ENCODE data around the gene XYLT1. TPM values are rescaled to one million over a fixed set of nuclear protein-coding genes. Genes with fewer than 3 reads are reported as not detected.
A peak's percentile ranks its signal among the peaks of the same experiment; 100 is the strongest.

The XYLT1 gene
- total RNA-seq, 1 experiment from 2014 or later = 7.5 TPM

- BruUV-seq (replicated peaks) = no TSS peak
- no peak for TF ChIP-seq CTCF (IDR thresholded peaks at IDR 0.05; ENCODE audit: unreplicated experiment)
- no peak overlapping the region for H3K27ac Mint-ChIP-seq (ENCODE audit: unreplicated experiment)
- H3K9me3 Mint-ChIP-seq (ENCODE audit: low read depth, unreplicated experiment) = peaks cover 3% of the 10 kb centered on the region
- H3K4me1 Mint-ChIP-seq (ENCODE audit: low read depth, unreplicated experiment) = no peaks in the 10 kb centered on the region
- no peak for DNase-seq
- CTCF ChIA-PET = no interaction called here
- intact Hi-C loops (cut with micrococcal nuclease; ENCODE audit: unreplicated experiment) = no loop called here
- H3K27me3 Mint-ChIP-seq (ENCODE audit: unreplicated experiment) = peaks cover 46% of the 10 kb centered on the region
- H3K4me3 Mint-ChIP-seq (ENCODE audit: low read depth, unreplicated experiment) = no peak overlapping the region
- no peaks in the 10 kb centered on the region for H3K36me3 Mint-ChIP-seq (ENCODE audit: insufficient read depth, unreplicated experiment)
Observed at GRCh38 chr16:17104654-17105053, 366.1 kb downstream of the XYLT1 start.

GRCh38 chr16:17103216-17103615, 367.5 kb downstream of the XYLT1 start:
- Mint-ChIP-seq H3K4me1 (ENCODE audit: low read depth, unreplicated experiment) (no peaks in the 10 kb centered on the region), H3K36me3 (ENCODE audit: insufficient read depth, unreplicated experiment) (no peaks in the 10 kb centered on the region), H3K4me3 (ENCODE audit: low read depth, unreplicated experiment) (no peak overlapping the region), H3K27me3 (ENCODE audit: unreplicated experiment) (peaks cover 46% of the 10 kb centered on the region), H3K9me3 (ENCODE audit: low read depth, unreplicated experiment) (peaks cover 3% of the 10 kb centered on the region), H3K27ac (ENCODE audit: unreplicated experiment) (no peak overlapping the region)
- no TSS peak for BruUV-seq (replicated peaks)
- TF ChIP-seq CTCF (IDR thresholded peaks at IDR 0.05; ENCODE audit: unreplicated experiment) = no peak
- intact Hi-C loops (cut with micrococcal nuclease; ENCODE audit: unreplicated experiment) = no loop called here
- DNase-seq = no peak
- CTCF ChIA-PET = no interaction called here

GRCh38 chr16:17101646-17102045, 369.1 kb downstream of the XYLT1 start:
- BruUV-seq (replicated peaks) = no TSS peak
- H3K9me3 Mint-ChIP-seq (ENCODE audit: low read depth, unreplicated experiment) = peaks cover 3% of the 10 kb centered on the region
- no peaks in the 10 kb centered on the region for H3K4me1 Mint-ChIP-seq (ENCODE audit: low read depth, unreplicated experiment)
- TF ChIP-seq CTCF (IDR thresholded peaks at IDR 0.05; ENCODE audit: unreplicated experiment) = no peak
- peaks cover 48% of the 10 kb centered on the region for H3K27me3 Mint-ChIP-seq (ENCODE audit: unreplicated experiment)
- H3K27ac Mint-ChIP-seq (ENCODE audit: unreplicated experiment) = no peak overlapping the region
- intact Hi-C loops (cut with micrococcal nuclease; ENCODE audit: unreplicated experiment) = no loop called here
- no peaks in the 10 kb centered on the region for H3K36me3 Mint-ChIP-seq (ENCODE audit: insufficient read depth, unreplicated experiment)
- peak; percentile 16 for DNase-seq
- no peak overlapping the region for H3K4me3 Mint-ChIP-seq (ENCODE audit: low read depth, unreplicated experiment)
- CTCF ChIA-PET = no interaction called here

GRCh38 chr16:17098685-17099084, 372.1 kb downstream of the XYLT1 start:
- no peak for DNase-seq
- no peak for TF ChIP-seq CTCF (IDR thresholded peaks at IDR 0.05; ENCODE audit: unreplicated experiment)
- no peak overlapping the region for H3K27ac Mint-ChIP-seq (ENCODE audit: unreplicated experiment)
- peaks cover 22% of the 10 kb centered on the region for H3K27me3 Mint-ChIP-seq (ENCODE audit: unreplicated experiment)
- no TSS peak for BruUV-seq (replicated peaks)
- H3K4me3 Mint-ChIP-seq (ENCODE audit: low read depth, unreplicated experiment) = no peak overlapping the region
- H3K36me3 Mint-ChIP-seq (ENCODE audit: insufficient read depth, unreplicated experiment) = no peaks in the 10 kb centered on the region
- CTCF ChIA-PET = no interaction called here
- no peaks in the 10 kb centered on the region for H3K4me1 Mint-ChIP-seq (ENCODE audit: low read depth, unreplicated experiment)
- H3K9me3 Mint-ChIP-seq (ENCODE audit: low read depth, unreplicated experiment) = peaks cover 3% of the 10 kb centered on the region
- intact Hi-C loops (cut with micrococcal nuclease; ENCODE audit: unreplicated experiment) = no loop called here
